Activated T-cell treated with anti-CD3 and anti-CD28 coated beads, Interleukin-2, amount 50 U/mL, for 4 hours (primary cell): Measurements from ENCODE around the gene ZCCHC24. TPM values are rescaled to one million over a fixed set of nuclear protein-coding genes. Genes with fewer than 3 reads are reported as not detected.

Experiments used
- ATAC-seq, 2 donors: fragments of 200-7000 bp; cut with Tn5 transposase; one replicate each; pipeline ENCODE4 v1.10.0; 2021
- DNase-seq: peaks from one replicate; pipeline ENCODE4 v3.0.0-alpha.2; 2020
- H3K27me3 Mint-ChIP-seq: one replicate; pipeline ENCODE4 v1.8.0; 2021; ENCODE audit warnings: low read depth, mixed read lengths
- H3K36me3 Mint-ChIP-seq: one replicate; pipeline ENCODE4 v1.8.0; 2022; ENCODE audit warnings: mixed read lengths; ENCODE audit not compliant: insufficient read depth
- H3K4me1 Mint-ChIP-seq: one replicate; pipeline ENCODE4 v1.8.0; 2021; ENCODE audit warnings: low read depth, mixed read lengths
- H3K4me3 Mint-ChIP-seq: one replicate; pipeline ENCODE4 v1.8.0; 2021; ENCODE audit warnings: mild to moderate bottlenecking, moderate library complexity, mixed read lengths
- H3K9me3 Mint-ChIP-seq: one replicate; pipeline ENCODE4 v1.8.0; 2021; ENCODE audit warnings: mixed read lengths
- total RNA-seq, 3 donors: library from RNA; stranded (reverse); gene quantifications; one replicate each; pipeline ENCODE4 v1.2.1, GENCODE V29; 2021

Gene ZCCHC24
- total RNA-seq, 3 donors from 2014 or later: 0.26 to 0.92 (median 0.63) TPM

GRCh38 chr10:79399223-79399831 is 46.1 kb downstream of the ZCCHC24 start:
- H3K27me3 Mint-ChIP-seq: no peaks in the 10 kb centered on the region
- no peaks in the 10 kb centered on the region for H3K36me3 Mint-ChIP-seq
- ATAC-seq (no peak), DNase-seq (no peak)
- no peaks in the 10 kb centered on the region for H3K9me3 Mint-ChIP-seq
- no peaks in the 10 kb centered on the region for H3K4me1 Mint-ChIP-seq
- no peak overlapping the region for H3K4me3 Mint-ChIP-seq

GRCh38 chr10:79398642-79399041 is 46.8 kb downstream of the ZCCHC24 start:
- ATAC-seq (no peak), DNase-seq (no peak)
- Mint-ChIP-seq H3K9me3 (no peaks in the 10 kb centered on the region), H3K4me1 (no peaks in the 10 kb centered on the region), H3K36me3 (no peaks in the 10 kb centered on the region), H3K4me3 (no peak overlapping the region), H3K27me3 (no peaks in the 10 kb centered on the region)

- Mint-ChIP-seq H3K27me3 (no peaks in the 10 kb centered on the region), H3K9me3 (no peaks in the 10 kb centered on the region), H3K4me1 (no peaks in the 10 kb centered on the region), H3K36me3 (no peaks in the 10 kb centered on the region), H3K4me3 (no peak overlapping the region)
- DNase-seq: no peak
- no peak for ATAC-seq
Observed at GRCh38 chr10:79397575-79398303, 47.7 kb downstream of the ZCCHC24 start.

GRCh38 chr10:79397051-79397450 is 48.4 kb downstream of the ZCCHC24 start:
- DNase-seq (no peak), ATAC-seq (no peak)
- H3K9me3 Mint-ChIP-seq: no peaks in the 10 kb centered on the region
- no peaks in the 10 kb centered on the region for H3K36me3 Mint-ChIP-seq
- H3K4me1 Mint-ChIP-seq: no peaks in the 10 kb centered on the region
- H3K27me3 Mint-ChIP-seq: no peaks in the 10 kb centered on the region
- no peak overlapping the region for H3K4me3 Mint-ChIP-seq

GRCh38 chr10:79396520-79396919 is 48.9 kb downstream of the ZCCHC24 start:
- Mint-ChIP-seq H3K4me1 (no peaks in the 10 kb centered on the region), H3K27me3 (no peaks in the 10 kb centered on the region)

GRCh38 chr10:79394664-79395063 is 50.8 kb downstream of the ZCCHC24 start:
- no peaks in the 10 kb centered on the region for H3K9me3 Mint-ChIP-seq
- no peak for DNase-seq
- no peaks in the 10 kb centered on the region for H3K36me3 Mint-ChIP-seq
- H3K4me1 Mint-ChIP-seq: no peaks in the 10 kb centered on the region
- no peaks in the 10 kb centered on the region for H3K27me3 Mint-ChIP-seq
- no peak for ATAC-seq
- no peak overlapping the region for H3K4me3 Mint-ChIP-seq

More at GRCh38 chr10:79396520-79396919, 48.9 kb downstream of the ZCCHC24 start:
- Mint-ChIP-seq H3K36me3 (no peaks in the 10 kb centered on the region), H3K9me3 (no peaks in the 10 kb centered on the region), H3K4me3 (no peak overlapping the region)
- ATAC-seq (no peak), DNase-seq (no peak)

- no peak overlapping the region for H3K4me3 Mint-ChIP-seq
- no peaks in the 10 kb centered on the region for H3K4me1 Mint-ChIP-seq
- no peak for ATAC-seq
- DNase-seq: no peak
- H3K9me3 Mint-ChIP-seq: no peaks in the 10 kb centered on the region
- no peaks in the 10 kb centered on the region for H3K36me3 Mint-ChIP-seq
- no peaks in the 10 kb centered on the region for H3K27me3 Mint-ChIP-seq
Observed at GRCh38 chr10:79393924-79394610, 51.4 kb downstream of the ZCCHC24 start.

GRCh38 chr10:79393221-79393923 is 52.1 kb downstream of the ZCCHC24 start:
- DNase-seq (no peak), ATAC-seq (no peak)
- H3K36me3 Mint-ChIP-seq: no peaks in the 10 kb centered on the region
- no peaks in the 10 kb centered on the region for H3K4me1 Mint-ChIP-seq
- H3K9me3 Mint-ChIP-seq: no peaks in the 10 kb centered on the region
- no peak overlapping the region for H3K4me3 Mint-ChIP-seq
- H3K27me3 Mint-ChIP-seq: no peaks in the 10 kb centered on the region

GRCh38 chr10:79392506-79393176 is 52.8 kb downstream of the ZCCHC24 start:
- DNase-seq (no peak), ATAC-seq (no peak)
- Mint-ChIP-seq H3K4me3 (no peak overlapping the region), H3K9me3 (no peaks in the 10 kb centered on the region), H3K27me3 (no peaks in the 10 kb centered on the region), H3K4me1 (no peaks in the 10 kb centered on the region), H3K36me3 (no peaks in the 10 kb centered on the region)

- Mint-ChIP-seq H3K4me3 (no peak overlapping the region), H3K4me1 (no peaks in the 10 kb centered on the region), H3K9me3 (no peaks in the 10 kb centered on the region), H3K27me3 (no peaks in the 10 kb centered on the region), H3K36me3 (no peaks in the 10 kb centered on the region)
- no peak for ATAC-seq
- DNase-seq: no peak
Observed at GRCh38 chr10:79392020-79392398, 53.4 kb downstream of the ZCCHC24 start.

GRCh38 chr10:79391231-79392019 is 54.0 kb downstream of the ZCCHC24 start:
- H3K4me3 Mint-ChIP-seq: no peak overlapping the region
- ATAC-seq (no peak), DNase-seq (no peak)
- H3K9me3 Mint-ChIP-seq: no peaks in the 10 kb centered on the region
- no peaks in the 10 kb centered on the region for H3K27me3 Mint-ChIP-seq
- no peaks in the 10 kb centered on the region for H3K4me1 Mint-ChIP-seq
- H3K36me3 Mint-ChIP-seq: no peaks in the 10 kb centered on the region

GRCh38 chr10:79390551-79391229 is 54.7 kb downstream of the ZCCHC24 start:
- no peaks in the 10 kb centered on the region for H3K36me3 Mint-ChIP-seq
- no peaks in the 10 kb centered on the region for H3K4me1 Mint-ChIP-seq
- no peak for DNase-seq
- H3K4me3 Mint-ChIP-seq: no peak overlapping the region
- H3K27me3 Mint-ChIP-seq: no peaks in the 10 kb centered on the region
- no peaks in the 10 kb centered on the region for H3K9me3 Mint-ChIP-seq
- no peak for ATAC-seq

GRCh38 chr10:79390057-79390456 is 55.4 kb downstream of the ZCCHC24 start:
- no peaks in the 10 kb centered on the region for H3K27me3 Mint-ChIP-seq
- no peaks in the 10 kb centered on the region for H3K4me1 Mint-ChIP-seq
- H3K36me3 Mint-ChIP-seq: no peaks in the 10 kb centered on the region
- no peak overlapping the region for H3K4me3 Mint-ChIP-seq
- DNase-seq (no peak), ATAC-seq (no peak)
- no peaks in the 10 kb centered on the region for H3K9me3 Mint-ChIP-seq
